Measurements from ENCODE around the gene ACACA. TPM values are rescaled to one million over a fixed set of nuclear protein-coding genes. Genes with fewer than 3 reads are reported as not detected.

Gene ACACA
- total RNA-seq, 2 experiments from 2014 or later: 38.7 TPM

- ChIA-PET CTCF (interaction anchor here (1.0 kb wide), 1 partner anchor 30 kb away, joined by 3 read pairs; no protein-coding TSS in a partner anchor), POLR2A (no interaction called here)
- DNase-seq: no peak
- no peaks in the 10 kb centered on the region for H3K36me3 Mint-ChIP-seq (ENCODE audit: low read depth)
- no peak overlapping the region for H3K4me3 Mint-ChIP-seq
- H3K9me3 Mint-ChIP-seq: no peaks in the 10 kb centered on the region
- peaks cover 19% of the 10 kb centered on the region for H3K4me1 Mint-ChIP-seq
- H3K27me3 Mint-ChIP-seq: no peaks in the 10 kb centered on the region
- H3K27ac Mint-ChIP-seq: no peak overlapping the region
Observed at GRCh38 chr17:37294888-37295287, 111.7 kb downstream of the ACACA start.

DNA sequence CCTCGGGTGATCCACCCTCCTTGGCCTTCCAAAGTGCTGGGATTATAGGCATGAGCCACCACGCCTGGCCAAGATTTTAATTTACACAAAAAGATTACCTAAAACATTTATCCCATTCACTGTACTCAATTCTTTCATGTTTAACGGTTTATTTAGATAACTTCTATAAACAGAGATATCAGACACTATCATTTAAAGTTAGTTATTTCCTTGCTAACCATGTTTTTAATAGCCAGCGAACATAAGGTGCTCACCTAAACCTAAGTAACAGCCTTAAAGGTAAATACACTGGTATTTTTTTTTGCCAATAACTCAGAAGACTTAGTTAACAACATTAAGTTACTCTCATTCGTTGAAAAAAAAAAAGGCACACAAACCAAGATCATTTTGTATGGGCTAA lies 112.9 kb downstream of the ACACA start:
- H3K9me3 Mint-ChIP-seq: no peaks in the 10 kb centered on the region
- DNase-seq: no peak
- CTCF ChIA-PET: no interaction called here
- no peak overlapping the region for H3K27ac Mint-ChIP-seq
- no peaks in the 10 kb centered on the region for H3K27me3 Mint-ChIP-seq
- POLR2A ChIA-PET: no interaction called here
- no peaks in the 10 kb centered on the region for H3K36me3 Mint-ChIP-seq (ENCODE audit: low read depth)
- H3K4me1 Mint-ChIP-seq: peaks cover 19% of the 10 kb centered on the region
- H3K4me3 Mint-ChIP-seq: no peak overlapping the region

GRCh38 chr17:37292429-37293139 lies 114.1 kb downstream of the ACACA start:
- H3K4me1 Mint-ChIP-seq: peaks cover 16% of the 10 kb centered on the region
- H3K27ac Mint-ChIP-seq: no peak overlapping the region
- no peaks in the 10 kb centered on the region for H3K9me3 Mint-ChIP-seq
- no peak overlapping the region for H3K4me3 Mint-ChIP-seq
- no peaks in the 10 kb centered on the region for H3K36me3 Mint-ChIP-seq (ENCODE audit: low read depth)
- ChIA-PET POLR2A (no interaction called here), CTCF (no interaction called here)
- no peaks in the 10 kb centered on the region for H3K27me3 Mint-ChIP-seq
- DNase-seq: no peak

GRCh38 chr17:37291351-37291750 lies 115.3 kb downstream of the ACACA start:
- ChIA-PET CTCF (interaction anchor here (0.6 to 0.9 kb wide), 3 partner anchors 9 to 1497 kb away, joined by 3 to 4 read pairs (median 3); no protein-coding TSS in a partner anchor), POLR2A (no interaction called here)
- Mint-ChIP-seq H3K27me3 (no peaks in the 10 kb centered on the region), H3K9me3 (no peaks in the 10 kb centered on the region), H3K4me3 (no peak overlapping the region), H3K36me3 (ENCODE audit: low read depth) (no peaks in the 10 kb centered on the region), H3K27ac (no peak overlapping the region), H3K4me1 (peaks cover 16% of the 10 kb centered on the region)
- DNase-seq: no peak

DNA sequence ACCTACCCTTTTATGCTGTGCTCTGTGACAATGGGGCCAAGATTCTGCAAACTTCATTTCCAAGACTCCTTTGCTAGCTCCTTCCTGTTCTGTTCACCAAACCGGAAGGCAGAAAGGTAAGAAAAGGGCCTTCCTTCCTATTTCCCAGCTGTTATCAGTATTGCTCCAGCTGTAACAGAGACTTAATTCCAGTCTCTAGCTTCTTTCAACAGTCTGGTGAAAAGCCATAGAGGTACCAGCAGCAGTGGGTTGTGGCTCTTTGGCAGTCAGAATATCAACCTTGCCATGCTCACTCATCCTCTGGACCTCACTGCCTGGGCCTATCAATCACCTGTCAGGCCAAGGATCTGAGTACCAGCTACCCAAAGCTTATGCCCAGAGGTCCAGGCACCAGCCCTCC lies 120.2 kb downstream of the ACACA start:
- CTCF ChIA-PET: interaction anchor here (0.8 kb wide), 1 partner anchor 46 kb away, joined by 4 read pairs; no protein-coding TSS in a partner anchor
- H3K36me3 Mint-ChIP-seq (ENCODE audit: low read depth): peaks cover 9% of the 10 kb centered on the region
- H3K27me3 Mint-ChIP-seq: no peaks in the 10 kb centered on the region
- H3K27ac Mint-ChIP-seq: no peak overlapping the region
- H3K4me3 Mint-ChIP-seq: no peak overlapping the region
- peaks cover 7% of the 10 kb centered on the region for H3K4me1 Mint-ChIP-seq
- no peaks in the 10 kb centered on the region for H3K9me3 Mint-ChIP-seq
- DNase-seq: no peak
- POLR2A ChIA-PET: interaction anchor here (0.6 kb wide), 1 partner anchor 25 kb away, joined by 3 read pairs; no protein-coding TSS in a partner anchor

DNA sequence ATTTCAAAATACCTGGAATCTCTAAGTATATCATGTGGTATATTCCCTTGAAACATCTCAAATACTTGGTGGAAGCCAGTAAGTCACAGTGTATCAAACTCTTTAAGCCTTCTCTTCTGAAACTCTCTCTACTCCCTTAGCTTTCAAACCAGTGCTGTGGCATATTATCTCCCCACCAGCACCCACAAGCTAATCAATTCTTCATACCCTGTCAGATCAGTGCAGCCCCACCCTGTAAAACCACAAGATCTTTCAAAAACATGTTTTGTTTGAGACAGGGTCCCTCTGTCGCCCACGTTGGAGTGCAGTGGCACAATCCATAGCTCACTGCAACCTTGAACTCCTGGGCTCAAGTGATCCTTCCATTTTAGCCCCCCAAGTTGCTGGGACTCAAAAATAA lies 122.4 kb downstream of the ACACA start:
- ChIA-PET POLR2A (interaction anchor here (0.7 kb wide), 1 partner anchor 224 kb away, joined by 5 read pairs; no protein-coding TSS in a partner anchor), CTCF (interaction anchor here (0.6 kb wide), 1 partner anchor 37 kb away, joined by 3 read pairs; no protein-coding TSS in a partner anchor)
- peaks cover 9% of the 10 kb centered on the region for H3K36me3 Mint-ChIP-seq (ENCODE audit: low read depth)
- DNase-seq: no peak
- H3K27ac Mint-ChIP-seq: no peak overlapping the region
- peaks cover 7% of the 10 kb centered on the region for H3K4me1 Mint-ChIP-seq
- H3K9me3 Mint-ChIP-seq: no peaks in the 10 kb centered on the region
- H3K27me3 Mint-ChIP-seq: no peaks in the 10 kb centered on the region
- H3K4me3 Mint-ChIP-seq: no peak overlapping the region

- CTCF ChIA-PET: no interaction called here
- POLR2A ChIA-PET: no interaction called here
- Mint-ChIP-seq H3K4me1 (peaks cover 7% of the 10 kb centered on the region), H3K27me3 (no peaks in the 10 kb centered on the region), H3K27ac (no peak overlapping the region), H3K9me3 (no peaks in the 10 kb centered on the region), H3K4me3 (no peak overlapping the region), H3K36me3 (ENCODE audit: low read depth) (peaks cover 9% of the 10 kb centered on the region)
- DNase-seq: no peak
Observed at GRCh38 chr17:37283414-37283961, 123.1 kb downstream of the ACACA start.

- Mint-ChIP-seq H3K27ac (no peak overlapping the region), H3K4me3 (no peak overlapping the region), H3K9me3 (no peaks in the 10 kb centered on the region), H3K4me1 (peaks cover 7% of the 10 kb centered on the region), H3K36me3 (ENCODE audit: low read depth) (peaks cover 19% of the 10 kb centered on the region), H3K27me3 (no peaks in the 10 kb centered on the region)
- ChIA-PET CTCF (no interaction called here), POLR2A (no interaction called here)
- DNase-seq: no peak
Observed at GRCh38 chr17:37280841-37281240, 125.8 kb downstream of the ACACA start.

DNA sequence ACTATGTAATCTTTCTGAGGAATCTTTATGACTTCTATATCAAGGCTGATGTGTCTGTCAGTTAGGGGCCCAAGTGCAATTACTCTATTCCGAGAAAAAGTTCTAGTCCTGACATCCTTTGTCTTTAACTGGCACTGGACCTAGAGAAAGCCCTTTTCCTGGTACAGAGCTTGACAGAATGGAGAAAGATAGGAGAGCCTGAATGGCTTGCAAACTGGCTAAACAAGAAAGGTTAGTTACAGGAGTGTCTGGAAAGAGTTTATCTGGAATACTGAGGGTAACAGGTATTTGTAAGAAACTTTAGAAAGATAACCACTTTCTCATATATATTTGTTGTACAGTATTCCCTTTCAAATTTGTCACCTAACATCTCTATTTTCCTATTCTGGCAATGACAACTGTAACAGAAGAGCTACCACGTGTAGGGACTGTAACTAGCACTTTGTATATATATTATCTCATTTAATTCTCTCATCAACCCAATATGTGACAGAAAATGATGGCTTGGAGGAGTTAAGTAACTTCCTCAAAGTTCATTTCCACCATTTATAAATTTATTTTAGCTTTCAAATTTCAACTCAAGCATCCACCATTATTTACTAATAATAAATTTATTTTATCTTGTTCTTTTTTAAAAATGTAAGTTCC lies 128.3 kb downstream of the ACACA start:
- H3K36me3 Mint-ChIP-seq (ENCODE audit: low read depth): peaks cover 32% of the 10 kb centered on the region
- no peak for DNase-seq
- peaks cover 8% of the 10 kb centered on the region for H3K4me1 Mint-ChIP-seq
- CTCF ChIA-PET: no interaction called here
- H3K4me3 Mint-ChIP-seq: no peak overlapping the region
- no peaks in the 10 kb centered on the region for H3K27me3 Mint-ChIP-seq
- no peak overlapping the region for H3K27ac Mint-ChIP-seq
- POLR2A ChIA-PET: no interaction called here
- no peaks in the 10 kb centered on the region for H3K9me3 Mint-ChIP-seq

DNA sequence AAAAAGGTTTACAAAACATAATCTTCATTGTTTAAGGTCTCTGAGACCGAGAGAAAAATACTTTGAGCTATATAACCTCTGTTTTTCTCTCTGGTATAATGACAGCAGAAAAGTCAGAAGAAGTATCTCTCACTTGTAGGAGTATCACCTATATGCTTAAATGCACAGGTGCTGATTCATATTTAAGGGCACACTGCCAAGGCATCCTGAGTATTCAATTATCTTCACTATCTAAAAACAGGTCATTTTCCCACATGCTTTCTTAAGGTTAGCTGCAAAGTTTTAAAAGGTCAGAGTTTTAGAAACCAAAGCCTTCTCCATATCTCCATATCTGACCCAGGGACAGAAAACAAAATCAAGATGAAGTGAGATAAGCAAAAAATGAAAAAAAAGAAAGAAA lies 130.2 kb downstream of the ACACA start:
- Mint-ChIP-seq H3K4me3 (no peak overlapping the region), H3K27ac (no peak overlapping the region), H3K27me3 (no peaks in the 10 kb centered on the region), H3K4me1 (peaks cover 9% of the 10 kb centered on the region), H3K36me3 (ENCODE audit: low read depth) (peaks cover 23% of the 10 kb centered on the region), H3K9me3 (no peaks in the 10 kb centered on the region)
- POLR2A ChIA-PET: no interaction called here
- CTCF ChIA-PET: no interaction called here
- no peak for DNase-seq

GRCh38 chr17:37274461-37274860 lies 132.2 kb downstream of the ACACA start:
- Mint-ChIP-seq H3K4me1 (peaks cover 9% of the 10 kb centered on the region), H3K27me3 (no peaks in the 10 kb centered on the region), H3K4me3 (no peak overlapping the region), H3K27ac (no peak overlapping the region), H3K36me3 (ENCODE audit: low read depth) (peaks cover 30% of the 10 kb centered on the region), H3K9me3 (no peaks in the 10 kb centered on the region)
- ChIA-PET CTCF (no interaction called here), POLR2A (no interaction called here)
- DNase-seq: no peak

DNA sequence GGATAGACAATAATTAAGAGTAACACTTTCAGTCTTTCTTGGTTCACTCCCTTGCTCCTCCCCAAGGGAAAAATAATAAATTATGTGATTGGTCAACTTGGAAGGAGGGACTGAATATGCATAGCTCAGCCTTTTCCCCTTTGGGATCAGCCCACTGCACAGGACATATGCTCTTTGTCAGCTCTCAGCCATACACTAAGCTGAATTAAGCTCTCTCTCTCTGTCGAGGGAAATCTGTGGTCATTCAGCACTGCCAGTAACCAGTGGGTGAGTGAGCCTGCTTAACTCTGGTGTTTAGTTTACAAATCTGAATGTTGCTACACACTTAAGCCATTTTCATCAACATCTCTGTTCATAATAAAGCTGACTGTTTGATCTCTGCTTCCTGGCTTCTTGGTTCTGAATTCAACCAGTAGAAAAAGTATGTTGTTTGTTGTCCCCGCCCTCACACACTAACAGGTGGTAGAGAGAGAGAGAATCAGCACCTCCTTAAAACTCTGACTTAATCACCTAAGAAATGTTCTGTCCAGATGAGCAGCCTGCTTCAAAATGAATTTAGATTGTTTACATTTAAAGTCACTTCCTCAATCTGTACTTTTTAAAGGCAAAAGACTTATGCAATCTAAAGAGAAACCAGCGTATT lies 133.1 kb downstream of the ACACA start:
- ChIA-PET POLR2A (no interaction called here), CTCF (no interaction called here)
- no peak overlapping the region for H3K27ac Mint-ChIP-seq
- no peaks in the 10 kb centered on the region for H3K9me3 Mint-ChIP-seq
- H3K4me1 Mint-ChIP-seq: peaks cover 9% of the 10 kb centered on the region
- no peak for DNase-seq
- no peak overlapping the region for H3K4me3 Mint-ChIP-seq
- no peaks in the 10 kb centered on the region for H3K27me3 Mint-ChIP-seq
- peaks cover 34% of the 10 kb centered on the region for H3K36me3 Mint-ChIP-seq (ENCODE audit: low read depth)

Measured in activated CD4-positive, alpha-beta T cell treated with anti-CD3 and anti-CD28 coated beads, Interleukin-2, amount 10 ng/mL, durations not matched to agents 7 days and 5 days (primary cell).